ENCODE results near the gene FRMPD4.

DNA sequence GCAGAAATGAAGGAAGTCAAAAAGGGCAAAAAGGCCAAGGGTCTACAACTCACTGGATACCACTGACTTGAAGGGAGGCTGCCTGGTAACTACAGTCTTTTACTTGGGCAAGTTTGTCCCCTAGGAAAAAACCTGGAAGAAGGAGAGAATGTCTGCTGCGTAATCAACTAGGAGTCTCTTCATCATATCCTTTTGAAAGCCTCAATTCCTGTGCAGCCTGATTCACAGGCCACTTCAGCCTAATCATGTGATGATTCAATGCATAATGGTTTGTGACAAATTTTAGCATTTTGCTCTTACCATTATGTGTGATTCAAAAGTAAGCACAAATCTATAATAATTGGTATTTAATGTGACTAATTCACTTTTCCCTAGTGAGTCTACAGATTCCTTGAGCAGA is 273.6 kb downstream of the FRMPD4 start:
- TF ChIP-seq, protein P1, sequence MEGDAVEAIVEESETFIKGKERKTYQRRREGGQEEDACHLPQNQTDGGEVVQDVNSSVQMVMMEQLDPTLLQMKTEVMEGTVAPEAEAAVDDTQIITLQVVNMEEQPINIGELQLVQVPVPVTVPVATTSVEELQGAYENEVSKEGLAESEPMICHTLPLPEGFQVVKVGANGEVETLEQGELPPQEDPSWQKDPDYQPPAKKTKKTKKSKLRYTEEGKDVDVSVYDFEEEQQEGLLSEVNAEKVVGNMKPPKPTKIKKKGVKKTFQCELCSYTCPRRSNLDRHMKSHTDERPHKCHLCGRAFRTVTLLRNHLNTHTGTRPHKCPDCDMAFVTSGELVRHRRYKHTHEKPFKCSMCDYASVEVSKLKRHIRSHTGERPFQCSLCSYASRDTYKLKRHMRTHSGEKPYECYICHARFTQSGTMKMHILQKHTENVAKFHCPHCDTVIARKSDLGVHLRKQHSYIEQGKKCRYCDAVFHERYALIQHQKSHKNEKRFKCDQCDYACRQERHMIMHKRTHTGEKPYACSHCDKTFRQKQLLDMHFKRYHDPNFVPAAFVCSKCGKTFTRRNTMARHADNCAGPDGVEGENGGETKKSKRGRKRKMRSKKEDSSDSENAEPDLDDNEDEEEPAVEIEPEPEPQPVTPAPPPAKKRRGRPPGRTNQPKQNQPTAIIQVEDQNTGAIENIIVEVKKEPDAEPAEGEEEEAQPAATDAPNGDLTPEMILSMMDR (conservative IDR thresholded peaks at IDR 0.05 in 1 of 2, IDR thresholded peaks at IDR 0.05 in 1 of 2; ENCODE audit: extremely low read depth in 1 of 2, insufficient read depth in 1 of 2, low read depth in 1 of 2, low read length in 2 of 2) = no peak
- TF ChIP-seq EZH2 (IDR thresholded peaks at IDR 0.05; ENCODE audit: borderline replicate concordance, low read length) = no peak

Data from mammary epithelial cell (primary cell).